ENCODE results near the gene GABRG3. TPM values are rescaled to one million over a fixed set of nuclear protein-coding genes. Genes with fewer than 3 reads are reported as not detected.

The GABRG3 gene
- total RNA-seq, 1 experiment from 2014 or later, result not detected

- H3K27me3 Mint-ChIP-seq (ENCODE audit: unreplicated experiment), result no peaks in the 10 kb centered on the region
- intact Hi-C loops (cut with micrococcal nuclease; ENCODE audit: unreplicated experiment), result no loop called here
- H3K4me3 Mint-ChIP-seq (ENCODE audit: low read depth, unreplicated experiment), result no peak overlapping the region
- CTCF ChIA-PET, result no interaction called here
- no peak for DNase-seq
- no TSS peak for BruUV-seq (replicated peaks)
- TF ChIP-seq CTCF (IDR thresholded peaks at IDR 0.05; ENCODE audit: unreplicated experiment), result no peak
- H3K27ac Mint-ChIP-seq (ENCODE audit: unreplicated experiment), result no peak overlapping the region
- no peaks in the 10 kb centered on the region for H3K36me3 Mint-ChIP-seq (ENCODE audit: insufficient read depth, unreplicated experiment)
- H3K4me1 Mint-ChIP-seq (ENCODE audit: low read depth, unreplicated experiment), result no peaks in the 10 kb centered on the region
- peaks cover 3% of the 10 kb centered on the region for H3K9me3 Mint-ChIP-seq (ENCODE audit: low read depth, unreplicated experiment)
Observed at GRCh38 chr15:27398631-27399161, 427.7 kb downstream of the GABRG3 start.

DNA sequence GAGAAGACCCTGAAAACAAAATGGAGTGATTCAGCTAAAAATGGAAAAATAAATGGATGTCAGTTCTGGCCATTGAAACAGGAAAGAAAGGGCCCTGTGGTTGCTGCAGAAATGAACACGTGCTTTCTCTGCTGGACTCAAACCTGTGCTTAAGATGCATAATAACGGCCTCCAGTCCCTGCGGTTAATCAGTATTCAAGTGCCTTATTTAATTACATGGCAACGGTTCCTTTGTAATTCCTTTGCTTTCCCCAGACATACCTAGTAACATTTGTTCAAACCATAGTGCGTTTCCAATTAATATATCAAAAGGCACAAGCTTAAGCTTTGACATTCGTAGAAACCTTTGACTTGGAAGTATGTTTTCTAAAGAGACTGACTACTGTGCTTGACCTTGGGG, 428.3 kb downstream of the GABRG3 start:
- no TSS peak for BruUV-seq (replicated peaks)
- H3K27me3 Mint-ChIP-seq (ENCODE audit: unreplicated experiment), result no peaks in the 10 kb centered on the region
- CTCF ChIA-PET, result no interaction called here

GRCh38 chr15:27401471-27401870, 430.5 kb downstream of the GABRG3 start:
- BruUV-seq (replicated peaks), result no TSS peak
- intact Hi-C loops (cut with micrococcal nuclease; ENCODE audit: unreplicated experiment), result no loop called here
- DNase-seq, result no peak
- no peak for TF ChIP-seq CTCF (IDR thresholded peaks at IDR 0.05; ENCODE audit: unreplicated experiment)
- Mint-ChIP-seq H3K27me3 (ENCODE audit: unreplicated experiment) (no peaks in the 10 kb centered on the region), H3K36me3 (ENCODE audit: insufficient read depth, unreplicated experiment) (no peaks in the 10 kb centered on the region), H3K9me3 (ENCODE audit: low read depth, unreplicated experiment) (peaks cover 5% of the 10 kb centered on the region), H3K27ac (ENCODE audit: unreplicated experiment) (no peak overlapping the region), H3K4me3 (ENCODE audit: low read depth, unreplicated experiment) (no peak overlapping the region), H3K4me1 (ENCODE audit: low read depth, unreplicated experiment) (no peaks in the 10 kb centered on the region)
- CTCF ChIA-PET, result no interaction called here

More for the DNA sequence above, 428.3 kb downstream of the GABRG3 start:
- H3K36me3 Mint-ChIP-seq (ENCODE audit: insufficient read depth, unreplicated experiment), result no peaks in the 10 kb centered on the region
- no peaks in the 10 kb centered on the region for H3K4me1 Mint-ChIP-seq (ENCODE audit: low read depth, unreplicated experiment)
- no peak overlapping the region for H3K4me3 Mint-ChIP-seq (ENCODE audit: low read depth, unreplicated experiment)
- DNase-seq, result no peak
- peaks cover 3% of the 10 kb centered on the region for H3K9me3 Mint-ChIP-seq (ENCODE audit: low read depth, unreplicated experiment)
- intact Hi-C loops (cut with micrococcal nuclease; ENCODE audit: unreplicated experiment), result no loop called here
- no peak for TF ChIP-seq CTCF (IDR thresholded peaks at IDR 0.05; ENCODE audit: unreplicated experiment)
- H3K27ac Mint-ChIP-seq (ENCODE audit: unreplicated experiment), result no peak overlapping the region

GRCh38 chr15:27408428-27408827, 437.4 kb downstream of the GABRG3 start:
- Mint-ChIP-seq H3K4me3 (ENCODE audit: low read depth, unreplicated experiment) (no peak overlapping the region), H3K27me3 (ENCODE audit: unreplicated experiment) (no peaks in the 10 kb centered on the region), H3K9me3 (ENCODE audit: low read depth, unreplicated experiment) (peaks cover 2% of the 10 kb centered on the region), H3K36me3 (ENCODE audit: insufficient read depth, unreplicated experiment) (no peaks in the 10 kb centered on the region), H3K4me1 (ENCODE audit: low read depth, unreplicated experiment) (no peaks in the 10 kb centered on the region), H3K27ac (ENCODE audit: unreplicated experiment) (no peak overlapping the region)
- BruUV-seq (replicated peaks), result no TSS peak
- CTCF ChIA-PET, result no interaction called here
- TF ChIP-seq CTCF (IDR thresholded peaks at IDR 0.05; ENCODE audit: unreplicated experiment), result no peak
- intact Hi-C loops (cut with micrococcal nuclease; ENCODE audit: unreplicated experiment), result no loop called here
- no peak for DNase-seq

All from Calu3 (cell line).